OCI-M2 (cell line): Measurements from ENCODE around the gene MIEF1.

Source experiments
- DNase-seq: peaks from one replicate; lab custom pipeline; 2025; ENCODE audit not compliant: unreplicated experiment; lab: John Stamatoyannopoulos, UW

Gene MIEF1

DNA sequence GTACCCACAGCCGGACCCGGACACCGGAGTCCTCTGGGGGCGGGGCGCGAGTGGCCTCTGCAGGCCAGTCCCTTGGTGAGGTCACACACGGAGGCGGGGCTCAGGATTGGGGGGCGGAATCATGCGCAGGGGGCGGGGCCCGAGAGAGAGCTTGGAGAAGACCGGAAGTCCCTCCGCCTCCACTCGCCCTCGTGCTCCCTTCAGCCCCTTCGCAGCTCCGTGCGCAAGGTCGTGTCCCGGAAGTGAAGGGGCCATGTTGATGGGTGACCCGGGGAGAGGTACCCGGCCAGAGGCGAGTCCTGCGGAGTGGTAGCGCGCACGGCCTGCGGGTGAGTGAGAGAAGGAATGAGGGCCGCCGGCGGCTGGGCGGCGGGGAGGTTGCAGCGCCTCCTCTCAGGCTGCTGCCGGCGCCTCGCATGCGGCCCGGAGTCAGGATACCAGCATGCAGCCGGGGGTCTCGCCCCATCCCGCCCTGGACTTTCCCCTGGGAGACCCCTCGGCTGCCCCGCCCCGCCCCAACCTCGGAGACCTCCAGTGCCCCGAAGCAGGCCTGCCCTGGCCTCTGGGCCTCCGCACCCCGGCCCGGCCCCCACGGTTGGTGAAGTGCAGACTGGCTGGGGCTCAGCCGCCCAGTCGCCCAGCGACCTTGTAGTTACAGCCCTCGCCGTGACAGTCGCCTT, at the start of gene MIEF1:
Gene MIEF1, plus strand, starts transcription at position 182 of the 680 bp plus-strand sequence. CDS start 9,005 bp downstream, outside the sequence.
- peak; percentile 67 for DNase-seq

DNA sequence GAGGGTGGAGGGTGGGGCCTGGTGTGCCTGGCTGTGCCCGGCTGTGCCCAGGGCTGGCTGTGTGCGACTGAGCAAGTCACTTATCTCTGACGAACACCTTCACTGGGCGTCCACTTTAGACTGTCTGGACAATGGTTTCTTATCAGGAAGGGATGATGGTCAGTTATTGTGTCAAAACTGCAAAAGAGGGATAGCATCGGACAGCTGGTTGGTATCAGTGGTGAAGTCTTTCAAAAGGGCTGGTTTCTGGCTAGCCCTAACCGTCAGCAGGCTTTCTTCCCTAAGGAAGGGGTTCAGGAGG, 49.4 kb upstream of the MIEF1 start:
- DNase-seq = no peak

DNA sequence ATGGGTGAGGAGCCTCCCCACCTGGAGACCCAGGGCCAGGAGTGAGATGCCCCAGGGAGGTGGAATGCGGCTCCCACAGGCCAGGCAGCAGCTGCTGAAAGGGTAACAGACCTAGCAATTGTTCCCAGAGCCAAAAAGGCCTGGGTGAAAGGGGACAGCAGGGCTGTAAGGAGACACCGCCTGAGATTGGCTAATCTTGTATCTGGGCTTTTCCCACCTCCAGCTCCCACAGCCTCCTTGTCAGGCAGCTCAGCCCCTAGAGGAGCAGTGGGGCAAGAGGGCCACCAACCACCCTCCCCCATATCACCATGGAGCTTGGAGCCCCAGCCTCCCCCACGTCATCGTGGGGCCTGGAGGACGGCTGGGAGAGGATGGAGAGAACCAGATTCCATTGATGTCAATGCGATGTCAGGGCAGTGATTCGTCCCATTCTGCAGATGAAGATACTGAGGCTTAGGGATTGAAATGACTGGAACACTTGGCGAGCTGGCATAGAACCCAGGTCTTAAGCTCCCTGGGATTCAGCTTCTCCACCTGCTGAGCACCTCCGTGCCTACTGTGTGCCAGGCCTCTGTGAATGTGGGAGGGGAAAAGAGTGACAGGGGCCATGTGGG, 48.2 kb upstream of the MIEF1 start:
- DNase-seq = no peak

DNA sequence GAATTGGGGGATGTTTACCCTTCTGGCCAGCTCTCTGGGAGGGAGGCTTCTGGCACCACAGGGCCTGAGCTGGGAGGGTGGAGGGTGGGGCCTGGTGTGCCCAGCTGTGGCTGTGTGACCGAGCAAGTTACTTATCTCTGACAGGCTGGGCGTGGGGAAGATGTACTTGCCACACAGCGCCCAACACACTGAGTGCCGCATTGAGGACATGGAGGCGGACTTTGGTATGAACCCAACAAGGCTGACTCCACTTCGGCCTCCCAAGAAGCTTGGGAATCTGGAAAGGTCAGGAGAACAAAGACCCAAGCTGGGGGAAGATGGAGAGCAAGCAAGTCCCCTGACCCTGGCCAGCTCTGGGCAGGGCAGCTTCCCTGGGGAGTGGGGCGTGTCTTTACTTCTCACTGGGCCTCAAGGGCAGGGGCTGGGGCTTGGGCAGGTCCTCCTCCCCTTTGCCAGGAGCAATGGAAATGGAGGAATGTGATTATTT, 47.7 kb upstream of the MIEF1 start:
- no peak for DNase-seq

DNA sequence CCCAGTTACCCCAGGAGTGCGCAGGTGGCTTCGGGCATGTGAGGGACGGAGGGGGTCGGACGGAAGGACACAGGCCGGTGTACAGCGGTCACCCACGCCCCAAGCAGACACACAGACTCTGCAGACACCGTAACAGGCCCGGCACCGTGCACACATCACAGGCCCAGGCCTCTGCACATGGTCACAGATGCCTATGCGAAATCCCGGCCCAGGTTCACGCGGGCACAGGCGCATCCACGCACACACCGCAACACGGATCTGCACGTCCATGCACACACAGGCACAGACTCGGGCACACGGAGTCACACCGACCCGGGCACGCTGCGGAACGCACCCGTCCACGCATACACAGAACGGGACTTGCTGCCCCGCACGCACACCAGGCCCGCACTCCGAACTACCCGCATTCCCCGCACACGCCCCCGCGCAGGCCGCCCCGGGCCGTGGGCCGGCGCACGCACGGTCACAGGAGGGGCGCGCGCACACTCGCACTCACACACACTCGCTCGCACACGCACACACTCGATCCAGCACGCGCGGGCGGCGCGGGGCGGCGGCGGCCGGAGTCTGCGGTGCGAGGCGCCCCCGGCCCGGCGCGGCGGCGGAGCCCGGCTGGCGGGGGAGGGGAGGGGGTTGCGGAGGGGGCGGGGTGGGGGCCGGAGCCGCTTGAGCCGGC, 45.4 kb upstream of the MIEF1 start, which contains the start of gene MGAT3:
Gene MGAT3, plus strand, starts transcription at position 491 of the 676 bp plus-strand sequence. CDS start 30,336 bp downstream, outside the sequence.
- no peak for DNase-seq

DNA sequence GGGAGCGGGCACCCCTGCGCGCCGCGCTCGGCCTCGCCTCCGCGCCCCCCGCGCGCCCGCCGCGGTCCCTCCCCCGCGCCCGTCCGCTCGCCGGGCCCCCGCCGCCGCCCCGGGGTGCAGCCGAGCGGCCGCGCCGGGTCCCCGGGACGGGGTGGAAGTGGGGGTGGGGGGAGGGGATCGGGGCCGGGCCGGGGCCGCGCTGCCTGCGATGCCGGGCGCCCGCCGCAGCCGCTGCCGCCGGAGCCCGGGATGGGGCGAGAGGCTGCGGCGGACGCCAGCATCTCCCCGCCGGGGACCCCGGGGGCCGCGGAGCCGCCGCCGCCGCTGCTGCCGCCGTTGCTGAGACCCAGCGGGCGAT, 44.9 kb upstream of the MIEF1 start:
- DNase-seq = no peak

DNA sequence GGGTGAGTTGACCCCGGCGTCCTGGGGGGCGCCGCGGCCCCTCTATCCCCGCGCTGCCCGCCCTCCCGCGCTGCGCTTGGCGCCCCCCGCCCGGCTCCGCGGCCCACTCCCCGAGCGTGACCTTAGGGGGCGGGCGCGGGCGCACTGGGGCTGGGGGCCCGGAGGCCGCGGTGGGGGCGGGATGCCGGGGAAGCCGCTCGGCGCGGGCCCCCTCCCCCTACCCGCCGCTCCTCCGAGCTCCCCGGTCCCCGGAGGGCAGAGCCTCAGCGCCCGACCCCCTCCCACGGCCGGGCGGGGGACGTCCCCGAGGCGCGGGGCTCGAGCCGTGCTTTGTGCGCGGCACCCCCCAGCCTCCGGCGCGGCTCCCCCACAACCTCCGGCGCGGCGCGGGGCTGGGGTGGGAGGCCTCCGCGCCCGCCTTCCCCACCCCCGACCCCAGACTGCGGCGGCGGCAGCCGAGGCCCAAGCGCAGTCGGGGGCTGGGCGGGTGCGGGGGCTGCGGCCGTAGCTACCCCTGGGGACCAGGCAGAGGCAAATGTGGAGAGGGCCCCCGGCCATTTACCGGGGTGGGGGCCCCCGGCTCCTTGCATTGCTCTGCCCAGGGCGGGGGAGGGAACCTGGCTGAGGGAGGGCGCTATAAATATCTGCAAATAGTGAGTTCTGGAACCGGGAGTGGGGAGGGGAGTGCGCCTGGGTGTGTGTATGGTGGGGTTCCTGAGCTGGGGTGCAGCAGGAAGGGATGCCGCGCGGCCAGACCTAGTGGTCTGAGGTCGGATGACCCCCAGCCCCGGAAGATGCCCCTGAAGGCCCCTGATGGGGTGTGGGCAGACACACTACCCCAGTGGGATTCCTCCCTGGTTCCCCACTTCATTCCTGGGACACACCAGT, 44.3 kb upstream of the MIEF1 start:
- DNase-seq = no peak

DNA sequence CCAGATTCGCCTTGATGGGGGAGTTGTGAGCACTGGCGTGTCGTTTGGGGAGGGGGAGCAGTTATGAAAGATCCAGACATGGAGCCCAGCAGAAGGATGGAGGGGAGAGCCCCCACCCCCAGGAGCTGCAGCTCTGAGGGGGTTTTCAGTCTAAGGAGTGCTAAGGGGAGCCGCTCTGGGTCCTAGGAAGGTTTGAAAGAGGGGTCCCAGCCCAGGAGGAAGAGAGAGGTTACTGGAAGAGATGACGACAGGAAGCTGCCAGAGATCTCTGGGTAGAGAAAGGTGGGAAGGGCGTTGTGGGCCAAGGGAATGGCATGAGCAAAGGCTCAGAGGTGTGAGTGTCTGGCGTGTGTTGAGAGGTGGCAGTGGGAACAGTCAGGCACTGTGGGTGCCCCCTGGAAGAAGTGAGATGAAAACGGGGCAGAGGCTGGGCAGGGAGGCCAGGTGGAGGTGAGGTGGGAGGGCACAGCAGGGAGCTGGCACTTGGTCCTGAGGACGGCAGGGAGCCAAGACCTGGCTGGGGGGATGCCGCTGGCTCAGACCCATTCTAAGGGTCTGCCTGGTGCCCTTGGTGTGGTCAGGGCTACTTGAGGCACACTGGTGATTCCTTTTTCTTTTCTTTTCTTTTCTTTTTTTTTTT, 43.5 kb upstream of the MIEF1 start:
- no peak for DNase-seq

DNA sequence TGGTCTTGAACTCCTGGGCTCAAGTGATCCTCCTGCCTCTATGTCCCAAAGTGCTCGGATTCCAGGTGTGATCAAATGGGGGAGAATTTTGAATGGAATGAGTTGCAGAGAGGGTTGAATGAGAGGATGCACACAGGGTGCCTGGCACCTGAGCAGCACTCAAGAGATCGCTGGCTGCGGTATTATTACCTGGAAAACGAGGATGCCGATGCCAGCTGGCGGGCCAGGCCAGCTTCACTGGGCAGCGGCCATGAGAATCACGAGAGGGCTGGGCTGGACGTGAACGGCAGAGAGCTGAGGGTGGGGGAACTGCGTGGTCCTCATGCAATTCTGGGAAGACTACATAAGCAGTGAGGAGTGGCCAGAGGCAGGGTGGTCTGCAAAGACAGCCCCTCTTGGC, 42.4 kb upstream of the MIEF1 start:
- no peak for DNase-seq

DNA sequence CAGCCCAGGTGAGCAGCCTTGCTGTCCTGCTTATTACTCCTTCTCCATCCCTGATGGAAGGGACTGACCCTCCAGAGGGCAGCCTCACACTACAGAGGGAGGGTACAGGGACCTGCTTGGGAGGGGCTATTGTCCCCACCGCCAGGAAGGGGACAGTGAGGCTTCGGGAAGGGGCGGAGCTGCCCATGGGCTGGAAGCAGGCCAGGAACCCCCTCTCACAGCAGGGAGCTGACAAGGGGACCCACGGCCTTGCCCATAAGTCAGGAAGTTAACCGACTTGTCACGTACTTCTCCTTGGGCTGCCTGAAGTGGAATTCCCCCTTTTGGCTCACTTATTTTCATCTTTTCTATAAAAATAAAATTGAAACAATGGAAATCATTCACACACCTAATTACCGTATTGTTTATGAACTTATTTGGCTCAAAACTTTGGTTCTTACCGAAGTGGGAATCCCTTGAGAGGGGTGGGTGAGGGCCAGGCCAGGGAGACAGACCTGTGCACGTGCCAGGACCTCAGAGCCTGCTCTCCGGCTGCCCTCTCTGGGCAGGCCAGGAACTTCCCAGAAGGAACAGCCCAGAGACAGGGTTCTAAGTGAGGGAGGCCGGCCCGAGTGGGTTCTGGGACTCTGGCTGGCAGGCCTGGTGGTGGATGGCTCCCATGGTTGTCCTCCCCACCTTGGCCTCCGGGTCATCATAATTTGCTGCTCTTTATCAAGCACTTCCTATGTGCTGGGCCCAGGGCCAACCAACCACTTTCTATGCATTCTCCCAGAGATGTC, 39.5 kb upstream of the MIEF1 start:
- no peak for DNase-seq

DNA sequence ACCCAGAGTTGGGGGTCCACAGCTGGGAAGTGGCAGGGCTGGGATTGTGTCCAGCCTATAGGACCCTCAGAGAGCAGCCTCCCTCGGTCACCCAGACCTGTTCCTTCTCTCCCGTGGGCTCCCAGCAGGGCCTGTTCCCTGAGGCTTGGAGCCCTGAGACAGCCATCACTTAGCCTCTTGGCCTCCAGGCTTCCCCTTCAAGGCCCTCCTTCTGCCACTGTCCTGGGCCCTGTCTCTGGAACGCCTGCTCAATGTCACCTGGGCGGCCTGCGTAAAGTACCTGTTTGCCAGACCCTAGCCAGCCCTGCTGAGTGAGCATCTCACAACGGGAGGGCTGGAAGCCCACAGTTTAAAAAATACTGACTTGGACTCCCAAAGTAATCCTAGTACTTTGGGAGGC, 38.8 kb upstream of the MIEF1 start:
- no peak for DNase-seq

DNA sequence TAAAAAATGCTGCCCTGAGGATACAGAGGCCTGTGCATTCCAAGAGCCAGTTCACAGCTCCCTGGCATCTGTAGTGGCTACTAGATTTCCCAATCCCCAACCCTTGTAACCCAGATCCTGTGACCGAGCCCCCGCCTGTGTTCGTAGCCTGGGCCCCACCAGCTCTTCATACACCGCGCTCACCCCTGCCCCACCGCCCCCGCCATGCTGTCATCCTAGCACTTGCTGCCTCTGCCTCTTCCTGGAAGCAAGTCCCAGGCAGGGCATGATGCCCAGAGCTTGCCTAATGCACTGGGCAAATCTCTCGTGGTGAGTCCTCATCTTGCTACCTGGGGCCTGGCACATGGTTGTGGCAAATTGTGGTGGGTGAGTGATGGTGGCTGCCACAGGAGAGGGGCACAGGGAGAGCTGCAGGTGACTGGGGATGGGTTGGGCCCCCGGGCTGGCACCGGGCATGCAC, 38.1 kb upstream of the MIEF1 start:
- no peak for DNase-seq

DNA sequence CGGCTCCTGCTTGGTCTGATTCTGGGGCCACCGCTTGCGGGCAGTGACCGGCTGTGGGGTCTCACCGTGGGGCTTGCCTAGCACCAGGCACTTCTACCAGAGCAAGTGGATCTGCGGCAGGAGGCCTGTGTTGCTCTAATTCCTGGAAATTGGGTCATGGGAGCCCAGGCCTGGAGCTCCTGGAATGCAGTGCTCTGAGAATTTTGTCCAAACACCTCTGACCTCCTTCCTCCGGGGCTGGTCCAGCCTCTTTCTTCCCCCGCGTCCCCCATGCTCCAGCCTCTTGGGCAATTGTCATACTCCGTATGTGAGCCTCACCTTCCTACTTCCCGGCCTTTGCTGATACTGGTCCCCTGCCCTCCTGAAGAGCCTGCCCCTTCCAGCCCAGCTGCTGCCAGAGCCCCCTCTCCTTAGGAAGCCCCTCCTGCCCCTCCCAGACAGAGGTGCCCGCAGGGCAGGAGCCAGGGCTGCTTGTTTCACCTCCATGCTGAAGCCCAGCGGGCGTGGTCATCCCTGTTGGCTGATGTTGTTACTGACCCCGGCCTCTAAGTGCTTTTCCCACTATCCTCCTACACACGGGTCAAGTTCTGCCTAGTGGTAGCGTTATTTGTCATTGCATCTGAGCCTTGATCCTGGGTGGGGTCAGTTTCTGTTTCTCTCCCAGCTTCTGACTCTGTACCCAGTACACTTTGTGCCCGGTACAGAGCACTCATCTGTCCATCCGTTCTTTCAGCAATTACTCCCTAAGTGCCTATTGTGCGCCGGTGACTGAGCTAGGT, 35.7 kb upstream of the MIEF1 start:
- DNase-seq = no peak

DNA sequence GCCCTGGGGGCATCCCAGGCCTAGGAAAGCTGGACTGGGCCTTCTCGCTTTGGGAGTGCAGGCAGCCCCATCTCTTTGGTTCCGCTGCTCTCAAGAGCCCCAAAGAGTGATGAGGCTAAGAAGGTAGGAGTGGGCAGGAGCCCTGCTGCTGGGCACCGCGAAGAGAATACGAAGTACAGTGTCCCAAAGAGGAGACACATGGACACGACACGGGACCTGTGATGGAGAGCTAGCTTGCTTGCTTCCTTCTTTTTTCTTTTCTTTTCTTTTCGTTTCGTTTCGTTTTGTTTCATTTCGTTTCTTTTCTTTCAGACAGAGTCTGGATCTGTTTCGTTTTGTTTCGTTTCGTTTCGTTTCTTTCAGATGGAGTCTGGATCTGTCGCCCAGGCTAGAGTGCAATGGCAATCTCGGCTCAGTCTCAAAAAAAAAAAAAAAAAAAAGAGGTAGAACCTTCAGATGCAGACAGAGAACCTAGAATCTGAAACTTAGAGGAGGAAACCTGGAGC, 34.6 kb upstream of the MIEF1 start:
- DNase-seq = no peak

DNA sequence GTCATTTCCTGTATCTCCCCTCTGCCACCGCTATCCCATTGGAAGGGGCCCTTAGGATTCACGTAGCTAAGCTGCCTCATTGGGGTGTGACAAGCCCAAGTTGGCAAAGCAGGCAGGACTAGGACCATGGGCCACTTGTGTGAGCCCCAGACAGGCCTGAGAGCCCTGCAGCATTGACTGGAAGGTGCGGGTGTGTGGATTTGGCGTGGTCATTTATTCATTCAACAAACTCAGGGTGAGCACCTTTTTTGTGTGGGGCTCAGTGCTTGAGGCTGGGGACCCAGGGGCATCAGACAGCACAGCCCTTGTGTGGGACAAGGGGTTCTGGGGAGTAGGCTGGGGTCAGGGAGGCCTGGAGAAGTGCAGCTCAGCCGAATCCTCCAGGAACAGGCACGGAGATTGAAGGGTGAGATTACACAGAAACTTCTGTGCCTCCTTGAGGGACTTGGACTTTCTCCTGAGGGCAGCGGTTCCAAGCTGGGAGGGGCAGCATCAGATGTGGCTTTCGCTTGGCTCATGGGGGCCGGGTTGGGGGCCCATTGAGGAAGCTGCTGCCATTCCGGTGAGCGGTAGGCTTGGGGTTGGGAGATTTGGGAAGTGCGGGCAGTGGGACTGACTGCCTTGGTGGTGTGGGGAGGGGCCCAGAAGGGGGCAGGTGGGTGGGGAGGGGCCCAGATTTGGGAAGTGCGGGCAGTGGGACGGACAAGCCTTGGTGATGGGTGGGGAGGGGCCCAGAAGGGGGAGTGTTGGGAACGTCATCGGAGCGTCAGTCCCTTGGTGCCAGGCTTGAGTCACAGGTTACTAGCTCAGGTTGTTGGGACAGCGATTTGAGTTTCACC, 33.4 kb upstream of the MIEF1 start:
- DNase-seq = no peak

DNA sequence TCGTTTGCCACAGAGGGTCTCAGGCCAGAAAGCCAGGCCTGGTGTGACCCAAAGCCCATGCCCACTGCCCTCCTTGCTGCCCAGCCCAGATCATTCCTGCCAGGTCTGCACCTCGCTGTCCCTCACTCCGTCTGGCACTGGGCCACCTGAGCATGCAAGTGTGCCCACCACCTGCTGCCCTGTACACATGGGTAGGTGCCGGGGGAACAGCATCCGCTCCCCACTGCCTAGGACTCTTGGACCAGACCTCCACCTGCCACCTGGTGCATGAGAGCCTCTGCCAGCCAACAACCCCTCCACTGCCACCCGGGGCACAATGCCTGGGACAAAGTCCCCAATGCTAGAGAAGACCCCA, 32.8 kb upstream of the MIEF1 start:
- no peak for DNase-seq

DNA sequence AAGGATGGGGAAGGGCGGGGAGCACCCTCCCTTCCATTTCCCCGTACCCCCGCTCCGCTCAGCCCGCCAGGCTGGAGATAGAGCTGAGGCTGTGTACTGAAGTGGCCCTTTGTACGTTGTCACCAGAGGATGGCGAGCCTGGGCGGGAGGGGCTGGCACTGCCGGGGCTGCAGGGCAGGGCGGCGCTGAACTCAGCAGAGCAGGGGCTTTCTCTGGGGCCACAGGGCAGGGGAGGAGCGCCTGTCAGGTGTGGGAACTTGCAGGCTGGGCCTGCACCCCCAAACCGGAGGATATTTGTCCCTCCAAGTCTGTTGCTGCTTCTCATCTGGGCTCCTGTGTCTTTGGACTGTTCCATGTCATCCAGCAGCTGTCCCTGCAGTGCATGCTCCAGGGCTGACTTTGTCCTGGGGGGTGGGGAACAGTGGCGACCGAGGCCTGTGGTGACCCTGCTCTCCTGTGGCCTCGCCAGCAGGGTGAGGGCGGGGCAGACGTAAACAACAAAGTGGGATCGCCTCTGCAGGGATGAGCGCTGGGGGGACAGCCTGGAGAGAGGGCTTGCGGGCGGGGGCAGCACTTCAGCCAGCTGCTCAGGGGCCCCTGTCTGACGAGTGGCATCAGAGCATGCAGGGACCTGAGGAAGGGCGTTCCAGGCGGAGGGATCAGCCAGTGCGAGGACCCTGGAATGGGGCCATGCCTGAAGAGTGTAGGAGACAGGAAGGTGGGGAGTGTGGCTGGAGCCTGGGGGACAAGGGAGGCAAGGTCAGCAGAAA, 32.2 kb upstream of the MIEF1 start:
- no peak for DNase-seq
